Activated gamma-delta T cell treated with Interleukin-2 at 50 U/mL for 16 hours (primary cell): ENCODE measurements around the gene PSMD10.

Source experiments
- DNase-seq: peaks from one replicate; pipeline ENCODE4 v3.0.0-alpha.2; 2020

Gene PSMD10

DNA sequence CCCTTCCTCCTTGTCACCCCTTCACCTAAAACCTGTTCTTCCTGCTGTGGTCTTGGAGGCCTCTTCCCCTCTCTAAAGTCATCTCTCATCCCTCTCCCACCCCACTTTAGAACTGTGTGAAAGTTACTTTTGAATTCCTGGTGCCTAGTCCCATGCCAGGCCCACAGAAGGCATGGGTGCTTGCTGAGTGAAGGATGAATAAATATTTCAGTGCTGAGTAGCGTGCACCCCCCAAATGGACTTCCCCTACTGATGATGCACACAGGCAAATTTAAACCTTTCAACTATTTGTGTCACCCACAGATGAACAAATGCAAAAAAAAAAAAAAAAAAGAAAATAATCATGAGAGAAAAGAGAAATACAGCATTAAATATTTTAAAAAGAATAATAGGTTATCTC, 19.8 kb downstream of the PSMD10 start:
- DNase-seq = no peak

DNA sequence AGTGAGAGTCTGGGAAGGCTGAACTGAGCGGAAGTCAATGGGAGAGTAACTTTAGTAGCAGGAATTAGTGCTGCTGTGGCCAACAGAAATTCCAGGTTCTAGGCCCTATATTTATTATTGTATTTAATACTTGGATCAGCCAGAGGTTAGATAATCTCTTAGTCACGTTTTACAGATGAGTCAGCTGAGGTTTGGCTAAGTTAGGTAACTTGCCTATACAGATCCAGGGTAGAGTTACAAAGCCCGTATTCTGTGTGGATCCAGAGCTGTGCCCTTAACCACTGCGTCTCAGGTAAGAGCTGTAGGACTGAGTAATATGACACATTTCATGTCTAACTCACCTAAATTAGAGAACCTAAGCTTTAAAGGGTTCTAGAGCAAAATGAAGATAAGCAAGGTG, 20.5 kb downstream of the PSMD10 start:
- no peak for DNase-seq

DNA sequence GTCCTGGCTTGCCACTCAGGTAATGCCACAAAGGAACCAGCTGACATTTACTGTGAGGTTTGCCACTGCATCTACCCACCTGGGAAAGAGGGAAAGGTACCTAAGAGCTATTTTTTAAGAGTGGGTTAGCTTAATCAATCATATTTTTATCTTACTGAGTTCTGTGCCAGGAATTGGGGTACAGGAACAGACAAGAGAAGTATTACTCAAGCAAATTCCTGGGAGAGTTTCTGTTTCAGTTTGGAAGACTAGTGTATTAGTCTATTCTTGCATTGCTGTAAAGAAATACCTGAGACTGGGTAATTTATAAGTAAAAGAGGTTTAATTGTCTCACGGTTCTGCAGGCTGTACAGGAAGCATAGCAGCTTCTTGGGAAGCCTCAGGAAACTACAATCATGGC, 23.2 kb downstream of the PSMD10 start:
- DNase-seq = no peak

DNA sequence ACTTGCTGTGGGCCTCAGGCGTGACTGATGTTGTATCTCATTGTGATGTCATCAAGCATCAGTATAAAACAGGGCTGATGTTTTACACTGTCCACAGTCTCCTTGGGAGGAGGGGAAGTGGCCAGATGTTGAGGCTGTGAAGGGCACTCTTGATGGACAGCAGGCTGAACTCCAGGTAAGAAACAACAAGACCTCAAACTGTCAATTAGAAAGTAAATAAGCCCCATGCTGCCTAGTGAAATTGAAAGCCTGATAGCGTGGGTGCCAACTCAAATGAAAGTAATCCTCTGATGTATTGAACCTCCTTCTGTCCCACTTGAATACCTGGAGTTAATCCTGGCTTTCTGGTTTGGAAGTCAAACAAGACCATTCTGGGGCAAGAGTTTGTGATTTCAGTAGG, 26.7 kb downstream of the PSMD10 start:
- DNase-seq = no peak

DNA sequence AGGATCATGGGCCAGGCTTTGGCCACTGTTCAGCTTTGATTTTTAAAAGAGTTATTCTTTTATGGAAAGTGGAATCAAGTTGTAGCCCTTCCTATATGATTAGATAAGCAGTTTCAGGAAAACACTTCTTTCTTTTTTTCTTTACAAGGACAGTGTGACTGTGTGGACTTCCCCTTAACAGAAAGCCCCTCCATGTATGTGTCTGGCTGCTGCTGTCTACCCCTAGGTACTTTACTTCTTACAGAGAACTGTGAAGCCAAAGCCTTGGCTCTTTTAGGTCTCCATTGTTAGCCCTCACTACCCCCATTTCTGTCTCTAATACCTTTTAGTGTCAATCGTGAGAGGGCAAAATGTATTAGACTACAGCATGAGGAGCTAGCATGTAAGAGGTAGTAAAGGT, 27.3 kb downstream of the PSMD10 start:
- no peak for DNase-seq

DNA sequence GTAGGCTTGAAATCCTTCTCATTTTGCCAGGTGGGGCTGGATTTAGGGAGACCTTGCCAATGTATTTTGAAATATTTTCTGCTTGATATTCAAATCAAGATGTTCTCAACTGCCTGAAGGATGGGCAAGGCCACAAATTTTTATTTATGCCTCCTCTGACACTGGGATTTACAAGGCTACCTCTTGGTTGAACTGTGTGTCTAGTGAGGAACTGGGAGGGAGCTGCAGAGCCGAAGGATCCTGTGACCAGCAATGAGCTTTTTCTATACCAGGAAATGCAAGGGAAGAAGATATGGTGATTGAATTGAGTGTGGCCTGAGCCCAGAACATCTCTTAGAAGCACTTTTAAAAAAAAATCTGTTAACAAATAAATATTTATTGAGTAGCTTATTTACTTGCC, 31.5 kb downstream of the PSMD10 start:
- no peak for DNase-seq

DNA sequence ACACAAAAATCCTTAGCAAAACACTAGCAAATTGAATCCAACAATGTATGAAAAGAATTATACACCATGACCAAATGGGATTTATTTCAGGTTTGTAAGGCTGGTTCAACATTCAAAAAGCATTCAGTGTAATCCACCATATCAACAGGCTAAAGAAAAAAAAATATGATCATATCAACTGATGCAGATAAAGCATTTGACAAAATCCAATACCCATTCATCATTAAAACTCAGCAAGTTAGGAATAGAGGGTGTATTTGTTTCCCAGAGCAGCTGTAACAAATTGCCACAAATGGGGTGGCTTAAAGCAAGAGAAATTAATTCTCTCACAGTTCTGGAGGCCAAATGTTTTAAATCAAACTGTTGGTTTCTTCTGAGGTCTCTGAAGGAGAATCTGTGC, 35.8 kb downstream of the PSMD10 start:
- DNase-seq = no peak

DNA sequence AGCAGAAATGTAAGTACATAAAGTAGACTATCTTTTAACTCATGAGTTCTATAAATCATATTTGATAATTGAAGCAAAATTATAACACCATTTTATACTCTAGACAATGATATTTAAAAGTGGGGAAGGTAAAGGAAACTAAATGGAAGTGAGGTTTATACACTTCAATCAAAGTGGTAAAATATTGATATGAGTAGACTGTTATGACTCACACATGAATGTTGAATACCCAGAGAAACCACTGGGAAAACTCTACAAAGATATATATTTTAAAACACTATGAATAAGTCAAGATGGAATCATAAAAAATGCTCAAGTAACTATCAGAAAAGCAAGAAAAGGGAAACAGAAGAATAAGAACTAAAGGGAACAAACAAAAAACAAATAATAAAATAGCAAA, 38.1 kb downstream of the PSMD10 start:
- no peak for DNase-seq

DNA sequence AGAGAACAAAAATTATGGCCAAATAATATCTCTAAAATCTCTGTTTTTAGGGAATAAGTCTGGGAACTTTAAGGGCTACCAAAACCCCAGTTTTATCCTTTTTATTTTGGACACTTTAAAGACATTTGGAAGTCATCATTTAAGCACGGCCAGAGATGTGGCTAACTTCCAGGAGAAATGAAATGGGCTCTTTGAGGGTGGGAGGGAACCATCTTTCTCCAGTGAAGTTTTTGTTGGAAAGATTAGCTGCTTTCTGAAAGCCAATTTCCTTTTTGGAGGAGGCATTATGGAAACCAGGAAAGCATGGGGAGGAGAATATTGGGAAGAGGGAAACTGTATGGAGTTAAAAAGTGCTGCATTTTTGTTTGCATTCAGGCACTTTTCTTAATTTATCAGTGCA, 41.7 kb downstream of the PSMD10 start:
- DNase-seq = no peak

DNA sequence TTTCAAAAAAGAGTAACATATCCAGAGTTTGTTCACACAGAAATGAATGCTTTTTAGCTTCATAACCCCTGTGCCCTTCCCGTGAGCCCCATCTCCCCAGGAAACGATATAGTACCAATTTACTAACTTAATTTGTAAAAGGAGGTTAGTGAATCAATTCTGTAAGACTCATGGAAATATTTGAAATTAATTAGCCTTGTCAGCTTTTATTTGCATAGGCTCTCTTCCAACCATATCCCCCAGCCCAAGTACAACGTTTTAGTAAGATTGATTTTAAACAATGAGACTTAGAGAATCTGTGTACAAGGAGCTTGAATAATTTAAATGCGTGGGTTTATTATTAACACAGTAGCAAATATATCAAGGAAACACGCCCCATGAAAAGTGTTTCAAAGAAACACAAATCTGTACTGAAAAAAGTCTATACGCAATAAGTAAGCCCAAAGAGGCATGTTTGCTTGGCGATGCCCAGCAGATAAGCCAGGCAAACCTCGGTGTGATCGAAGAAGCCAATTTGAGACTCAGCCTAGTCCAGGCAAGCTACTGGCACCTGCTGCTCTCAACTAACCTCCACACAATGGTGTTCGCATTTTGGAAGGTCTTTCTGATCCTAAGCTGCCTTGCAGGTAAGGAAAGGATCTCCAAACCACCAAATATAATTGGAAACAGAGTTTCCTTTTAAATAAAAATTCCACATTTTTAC, 46.6 kb downstream of the PSMD10 start, which contains the start of gene VSIG1:
Gene VSIG1 (plus strand): TSS at position 512 of the 703 bp plus-strand sequence. CDS start 66 bp downstream, at position 578.
- DNase-seq = no peak

DNA sequence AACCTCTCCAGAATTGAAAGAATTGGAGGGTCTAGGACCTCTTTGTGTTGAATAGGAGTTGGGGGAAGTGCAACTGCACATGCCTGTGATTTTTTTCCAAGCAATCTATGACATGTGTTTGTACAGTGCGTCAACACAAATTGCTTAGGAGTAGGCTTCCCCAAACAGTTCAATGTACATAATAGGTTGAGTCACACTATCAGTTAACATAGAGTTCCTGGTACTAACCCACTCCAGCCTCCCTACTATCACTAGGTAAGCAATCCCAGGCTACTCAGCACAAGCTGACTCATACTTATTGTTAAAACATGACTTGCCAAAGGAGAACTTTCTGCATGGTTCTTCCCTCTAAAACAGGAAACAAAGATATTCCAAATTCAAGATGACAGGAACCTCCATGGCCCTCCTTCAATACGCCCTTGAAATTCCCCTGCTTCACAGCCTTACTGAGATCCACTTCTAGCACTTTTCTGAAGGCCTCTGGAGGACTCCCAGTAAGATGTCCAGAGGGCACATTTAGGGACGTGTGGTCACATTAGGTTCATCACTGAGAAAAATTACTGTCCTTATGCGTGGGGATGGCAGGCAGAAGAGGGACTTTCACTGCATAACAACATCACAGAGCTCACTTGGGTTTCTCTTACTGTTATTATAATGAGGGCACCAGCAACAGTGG, 54.9 kb downstream of the PSMD10 start:
- no peak for DNase-seq

DNA sequence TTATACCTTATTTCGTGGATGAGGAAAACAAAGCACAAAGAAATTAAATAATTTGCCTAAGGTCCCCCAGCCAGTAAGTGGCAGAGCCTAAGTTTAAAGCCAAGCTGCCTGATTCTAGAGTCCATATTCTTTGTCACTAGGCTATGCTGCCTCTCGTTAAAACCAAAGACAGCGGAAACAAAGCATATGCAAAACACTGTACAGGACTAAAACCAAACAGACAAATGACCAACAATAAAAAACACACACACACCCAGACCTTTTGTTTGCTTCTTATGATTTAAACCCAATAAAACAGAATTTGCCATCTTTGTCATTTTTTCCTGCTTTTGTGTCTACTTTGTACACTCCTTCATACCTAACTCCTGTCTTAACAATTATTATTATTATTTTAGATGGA, 56.6 kb downstream of the PSMD10 start:
- DNase-seq = no peak
